GM19099 (cell line): ENCODE results near the gene IFT122.

ENCODE experiments used
- POLR2A ChIP-seq: IDR thresholded peaks from 3 replicates; pipeline ENCODE4 v1.6.1; 2011; ENCODE audit warnings: low read depth; ENCODE audit not compliant: insufficient read length; ENCODE audit errors: extremely low read depth

Gene IFT122

DNA sequence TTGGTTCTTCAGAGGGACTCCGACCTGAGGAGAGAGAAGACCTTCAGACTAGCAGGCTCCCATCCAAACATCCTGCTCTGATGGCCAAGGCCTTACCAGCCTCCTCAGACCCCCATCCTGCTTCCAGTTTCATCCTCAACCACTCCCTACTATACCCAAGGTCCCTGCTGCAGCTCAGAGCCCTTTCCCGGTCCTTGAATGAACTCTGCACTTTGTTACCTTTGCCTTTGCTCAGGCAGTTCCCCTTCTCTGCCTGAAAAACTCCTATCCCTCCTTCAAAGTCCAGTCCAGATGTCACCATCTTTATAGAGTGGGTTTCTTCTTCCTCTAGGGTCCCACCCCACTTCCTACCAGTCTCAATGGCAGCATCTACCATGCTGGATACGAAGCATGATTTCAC lies 24.6 kb upstream of the IFT122 start:
- TF ChIP-seq POLR2A: no peak

DNA sequence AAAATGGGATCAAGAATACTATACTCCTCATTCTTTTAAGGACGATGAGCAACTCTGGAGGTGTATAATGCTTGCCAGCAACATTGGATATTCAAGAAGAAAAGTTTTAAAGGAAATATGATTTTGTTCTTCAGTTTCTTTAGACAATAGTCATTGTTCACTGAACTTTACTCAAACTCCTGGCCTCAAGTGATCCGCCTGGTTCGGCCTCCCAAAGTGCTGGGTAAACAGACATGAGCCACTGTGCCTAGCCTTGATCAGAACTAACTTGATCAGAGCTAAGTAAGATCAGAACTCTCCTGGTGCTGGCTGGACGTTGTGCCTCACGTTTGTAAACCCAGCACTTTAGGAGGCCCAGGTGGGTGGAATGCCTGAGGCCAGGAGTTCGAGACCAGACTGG lies 24.2 kb upstream of the IFT122 start:
- TF ChIP-seq POLR2A: no peak

DNA sequence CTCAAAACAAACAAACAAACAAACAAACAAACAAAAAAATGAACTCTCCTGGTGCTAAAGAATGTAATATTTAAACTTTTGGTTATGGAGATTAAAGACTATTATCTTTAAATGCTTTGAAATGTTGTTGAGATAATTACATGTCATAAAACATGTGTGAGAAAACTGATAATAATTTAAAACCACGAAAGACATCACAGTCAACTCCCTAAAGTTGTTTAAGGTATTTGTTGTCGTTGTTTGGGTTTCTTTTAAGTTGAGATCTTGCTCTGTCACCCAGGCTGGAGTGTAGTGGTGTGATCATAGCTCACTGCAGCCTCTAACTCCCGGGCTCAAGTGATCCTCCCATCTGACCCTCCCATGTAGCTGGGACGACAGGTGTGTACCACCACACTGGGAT lies 23.6 kb upstream of the IFT122 start:
- no peak for TF ChIP-seq POLR2A

DNA sequence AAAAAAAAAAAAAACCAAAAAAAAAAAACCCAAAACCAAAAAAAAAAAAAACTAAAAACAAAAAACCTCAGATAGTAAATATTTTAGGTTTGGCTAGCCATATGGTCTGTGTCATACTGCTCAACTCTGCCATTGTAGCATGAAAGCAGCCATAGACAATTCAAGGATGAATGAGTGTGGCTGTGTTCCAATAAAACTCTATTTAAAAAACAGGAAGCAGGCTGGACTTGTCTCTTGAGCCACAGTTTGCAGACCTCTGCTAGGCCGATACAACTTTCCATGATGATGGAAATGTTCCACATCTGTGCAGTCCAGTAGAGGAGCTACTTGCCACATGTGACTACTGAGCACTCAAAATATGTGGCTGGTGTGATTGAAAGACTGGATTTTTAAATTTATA lies 22.7 kb upstream of the IFT122 start:
- no peak for TF ChIP-seq POLR2A

DNA sequence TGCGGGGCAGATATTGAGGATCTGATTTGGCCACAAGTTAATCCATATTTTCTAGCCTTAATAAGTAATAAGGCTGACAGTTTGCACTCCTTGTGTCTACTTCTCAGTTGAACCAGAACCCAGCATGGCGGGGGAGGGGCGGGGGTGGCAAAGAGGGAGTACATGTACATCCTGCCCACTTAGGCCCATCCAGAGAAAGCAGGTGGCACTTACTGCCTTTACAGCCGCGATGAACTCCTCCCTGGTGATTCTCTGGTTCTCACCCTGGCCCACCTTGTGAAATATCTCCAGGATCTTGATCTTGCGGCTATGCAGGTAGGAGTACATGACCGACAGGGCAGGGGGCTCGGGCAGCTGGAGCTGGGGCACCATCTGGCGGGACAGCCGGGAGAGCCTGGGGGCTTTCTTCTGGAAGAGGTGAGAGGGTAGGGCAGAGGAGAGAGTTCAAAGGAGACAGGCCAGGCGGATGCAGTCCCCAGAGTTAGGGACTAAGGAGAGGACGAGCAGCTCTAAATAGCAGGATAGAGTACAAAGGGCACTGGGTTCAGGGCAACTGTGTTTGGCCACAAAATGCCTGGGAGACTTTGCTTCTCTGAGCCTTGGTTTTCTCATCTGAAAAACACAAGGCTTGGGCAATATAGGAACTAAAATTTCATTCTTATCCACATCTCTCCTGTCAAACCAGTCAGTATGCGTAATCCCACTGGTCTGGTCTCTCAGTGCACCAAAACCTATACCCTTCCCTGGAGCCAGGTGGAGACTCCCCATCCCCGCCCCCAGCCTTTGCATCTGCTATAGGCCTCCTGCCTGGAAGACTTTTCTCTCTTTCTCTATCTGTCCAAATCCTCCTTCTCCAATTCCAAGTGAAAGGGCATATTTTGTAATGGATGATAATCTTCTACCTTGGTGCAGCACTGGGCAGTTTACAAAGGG lies 21.7 kb upstream of the IFT122 start:
- TF ChIP-seq POLR2A: no peak

DNA sequence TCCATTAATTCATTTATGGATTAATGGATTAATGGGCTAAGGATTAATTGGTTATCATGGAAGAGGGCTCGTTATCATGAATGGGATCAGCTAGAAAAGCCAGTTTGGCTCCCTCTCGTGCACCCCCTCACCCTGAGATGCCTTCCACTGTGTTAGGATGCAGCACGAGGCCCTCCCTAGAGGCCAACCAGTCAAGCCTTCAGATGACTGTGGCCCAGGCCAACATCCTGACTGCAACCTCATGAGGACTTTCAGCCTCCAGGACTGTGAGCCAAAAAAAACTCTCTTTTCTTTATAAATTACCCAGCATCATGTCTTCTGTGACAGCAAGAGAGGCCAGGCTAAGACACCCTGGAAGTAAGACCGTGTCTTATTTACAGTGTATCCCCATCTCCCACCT lies 20.5 kb upstream of the IFT122 start:
- no peak for TF ChIP-seq POLR2A

DNA sequence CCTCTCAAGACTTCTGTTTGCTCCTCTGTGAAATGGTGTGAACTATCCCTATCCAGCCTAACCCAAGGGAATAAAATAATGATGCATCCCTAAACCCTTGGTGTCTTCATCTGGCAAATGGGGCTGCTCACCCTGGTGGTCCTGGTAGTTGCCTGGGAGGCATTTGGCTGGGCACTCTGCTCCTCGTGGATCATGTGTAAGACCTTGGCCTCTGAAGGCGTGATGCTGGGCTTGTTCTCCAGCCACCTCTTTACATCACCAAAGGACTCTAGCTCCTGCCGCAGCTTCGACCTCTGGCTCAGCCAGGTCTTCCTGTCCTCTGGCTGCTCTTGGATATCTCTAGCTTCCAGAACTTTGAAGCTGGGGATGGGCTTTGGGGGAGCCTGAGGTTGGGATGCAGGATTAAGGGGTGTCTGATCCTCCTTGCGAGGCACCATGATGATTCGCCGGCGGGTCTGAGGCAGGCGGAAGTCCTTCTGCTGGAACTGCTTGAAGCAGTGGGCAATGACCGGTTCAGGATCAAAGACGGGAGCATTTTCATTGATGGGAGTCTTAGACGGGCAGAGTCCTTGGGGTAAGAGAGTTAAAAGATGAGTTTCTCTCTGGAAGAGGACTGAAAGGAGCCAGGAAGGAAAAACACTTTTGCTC lies 18.7 kb upstream of the IFT122 start:
- TF ChIP-seq POLR2A: no peak

DNA sequence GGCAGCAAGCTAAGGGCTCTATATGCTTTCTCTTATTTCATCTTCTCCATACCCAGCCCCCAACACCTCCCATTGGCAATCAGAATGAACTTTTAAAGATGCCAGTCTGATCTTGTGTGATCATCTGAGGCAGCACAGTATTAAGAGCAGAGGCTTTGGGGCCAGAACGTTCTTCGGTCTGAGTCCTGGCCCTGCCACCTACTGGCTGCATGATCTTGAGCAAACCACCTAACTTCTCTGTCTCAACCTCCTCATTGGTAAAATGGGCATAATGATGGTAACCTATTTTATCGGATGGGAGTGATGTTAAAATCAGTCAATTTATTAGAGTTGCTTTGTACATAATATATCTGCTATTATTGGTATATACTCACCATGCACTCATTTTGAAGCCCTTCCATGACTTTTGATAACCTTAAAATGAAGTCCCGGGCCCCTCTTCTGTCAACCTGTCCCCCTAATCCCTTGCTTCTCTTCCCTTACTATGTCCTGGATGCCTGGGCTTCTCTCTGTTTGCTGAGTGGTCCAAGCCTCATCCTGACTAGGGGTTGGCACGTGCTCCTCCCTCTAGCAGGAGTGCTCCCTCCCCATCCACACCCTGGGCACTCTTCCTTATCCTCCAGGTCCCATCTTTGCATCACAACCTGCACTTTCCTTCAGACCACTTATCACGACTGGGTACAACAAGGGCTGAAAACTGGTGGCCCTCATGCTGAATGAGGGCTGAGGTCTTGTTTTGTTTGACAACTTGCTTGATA lies 17.9 kb upstream of the IFT122 start:
- no peak for TF ChIP-seq POLR2A

DNA sequence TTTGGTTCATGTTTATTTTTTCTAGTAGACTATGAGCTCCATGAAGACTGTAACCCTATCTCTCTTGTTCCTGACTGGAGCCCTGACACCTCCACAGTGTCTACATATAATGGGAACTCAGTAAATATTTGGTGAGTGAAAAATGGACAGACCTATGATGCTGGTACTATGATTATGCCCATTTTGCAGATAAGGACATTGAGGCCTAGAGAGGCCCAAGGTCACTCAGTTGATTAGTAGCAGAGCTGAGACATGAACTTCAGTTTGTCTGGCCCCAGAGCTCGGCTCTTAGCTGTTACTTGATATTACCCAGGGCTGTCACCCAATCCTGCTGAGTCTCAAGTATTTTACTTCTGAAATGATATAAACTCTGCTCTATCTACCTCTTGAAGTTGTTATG lies 17.1 kb upstream of the IFT122 start:
- no peak for TF ChIP-seq POLR2A

DNA sequence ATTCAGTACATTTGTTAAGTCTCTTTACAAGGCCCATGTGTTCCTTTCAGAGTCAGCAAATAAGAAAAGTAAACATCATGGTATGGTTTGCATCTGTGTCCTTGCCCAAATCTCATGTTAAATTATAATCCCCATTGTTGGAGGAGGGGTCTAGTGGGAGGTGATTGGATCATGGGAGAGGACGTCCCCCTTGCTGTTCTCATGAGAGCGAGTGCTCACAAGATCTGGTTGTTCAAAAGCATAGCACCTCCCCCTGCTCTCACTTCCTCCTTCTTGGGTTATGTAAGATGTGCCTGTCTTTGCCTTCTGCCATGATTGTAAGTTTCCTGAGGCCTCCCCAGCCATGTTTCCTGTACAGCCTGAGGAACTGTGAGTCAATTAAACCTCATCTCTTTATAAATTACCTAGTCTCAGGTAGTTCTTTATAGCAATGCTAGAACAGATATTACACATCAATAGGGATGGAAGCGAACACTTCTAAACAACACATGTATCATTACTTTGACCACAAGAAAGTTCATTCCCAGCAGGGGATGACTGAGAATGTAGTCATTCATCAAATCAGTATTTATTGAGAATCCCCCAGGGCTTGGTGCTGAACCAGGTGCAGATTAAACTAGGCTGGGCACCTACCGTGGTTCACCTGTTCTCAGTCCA lies 15.7 kb upstream of the IFT122 start:
- TF ChIP-seq POLR2A: no peak

DNA sequence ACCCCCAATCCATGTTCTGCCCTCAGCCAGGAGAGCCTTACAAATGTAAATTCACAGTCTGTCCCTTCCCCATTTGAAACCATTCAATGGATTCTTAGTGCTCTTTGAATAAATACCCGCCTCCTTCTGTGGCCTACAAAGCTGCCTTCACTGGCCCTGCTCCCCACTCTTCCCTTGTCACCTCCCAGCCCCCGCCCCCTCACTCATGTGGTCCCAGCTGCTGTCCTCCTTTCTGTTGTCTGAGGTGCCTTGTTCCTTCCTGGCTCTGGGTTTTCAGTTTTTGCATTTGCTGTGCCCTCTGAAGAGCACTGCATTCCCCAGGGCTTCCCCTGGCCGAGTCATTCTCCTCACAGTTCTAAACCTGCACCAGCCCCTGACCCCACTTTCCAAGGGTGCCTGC lies 14.8 kb upstream of the IFT122 start:
- TF ChIP-seq POLR2A: no peak

DNA sequence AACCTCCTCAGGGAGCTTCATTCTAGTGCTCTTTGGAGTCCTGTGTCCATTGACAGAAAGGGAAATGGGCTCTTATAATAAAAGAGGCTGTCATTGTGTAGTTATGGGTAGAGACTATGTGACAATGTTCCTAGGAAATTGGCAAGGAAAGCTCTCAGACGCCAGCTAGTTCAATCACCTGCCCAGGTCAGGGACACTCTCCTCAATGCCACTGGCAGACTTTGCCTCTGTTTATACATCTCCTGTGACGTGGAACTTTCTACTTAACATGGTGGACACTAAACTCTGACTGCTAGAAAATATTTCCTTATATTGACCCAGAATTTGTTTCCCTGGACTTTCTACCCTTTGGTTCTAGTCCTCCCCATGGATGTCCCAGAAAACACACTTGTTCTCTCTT lies 14.4 kb upstream of the IFT122 start:
- no peak for TF ChIP-seq POLR2A

DNA sequence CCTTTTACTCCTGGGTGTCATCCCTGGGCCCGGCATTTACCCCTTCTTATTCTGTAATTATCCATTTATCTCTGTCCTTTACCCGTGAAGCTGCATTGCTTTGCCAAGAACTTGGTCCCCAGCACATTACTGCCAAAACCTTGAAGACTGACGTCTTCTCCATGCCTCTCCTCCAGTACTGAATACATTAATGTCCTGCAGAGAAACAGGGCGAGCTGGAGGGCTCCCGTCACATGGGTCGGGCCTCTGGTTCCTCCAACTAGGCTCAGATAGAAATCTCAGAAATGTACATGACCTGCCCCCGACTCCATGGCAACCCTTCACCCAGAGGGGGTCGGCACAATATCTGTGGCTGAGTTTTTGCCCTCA lies 12.0 kb upstream of the IFT122 start:
- no peak for TF ChIP-seq POLR2A

DNA sequence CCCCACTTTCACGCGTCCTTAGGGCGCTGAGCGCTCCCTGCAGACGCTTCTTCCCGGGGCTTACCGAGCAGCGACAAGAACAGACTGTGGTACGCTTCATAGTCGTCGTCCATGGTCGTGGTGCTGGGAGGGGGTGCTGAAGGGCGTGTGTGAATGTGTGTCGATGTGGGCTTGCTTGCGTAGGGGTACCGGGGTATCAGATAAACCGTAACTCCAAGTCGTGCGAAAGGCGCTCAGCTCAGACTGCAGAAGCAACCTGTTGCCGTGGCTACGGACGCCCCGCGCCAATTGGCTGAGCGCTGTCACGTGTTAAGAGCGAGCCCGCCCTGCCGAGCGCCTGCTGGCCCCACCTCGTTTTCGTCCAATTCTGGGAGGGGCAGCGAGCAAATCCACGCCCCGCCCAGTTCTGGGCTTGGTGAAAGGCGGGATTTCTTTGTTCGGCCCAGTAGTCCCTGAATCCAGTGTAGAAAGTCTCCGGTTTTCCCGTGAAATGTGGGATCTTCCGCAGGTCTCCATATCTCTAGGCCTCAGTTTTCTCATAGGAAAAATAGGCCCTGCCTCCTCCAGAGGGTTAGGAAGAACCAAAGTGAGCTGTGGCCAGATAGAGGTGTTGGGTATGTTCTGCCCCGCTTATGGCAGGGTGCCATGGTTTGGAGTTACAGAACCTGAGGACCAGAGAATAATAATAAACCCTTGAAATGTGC lies 11.5 kb upstream of the IFT122 start, which contains the start of gene EFCAB12:
Gene EFCAB12 (minus strand): TSS at position 261 of the 704 bp plus-strand sequence. CDS start 148 bp downstream, at position 113.
- TF ChIP-seq POLR2A: no peak
